NCI-H1092 (cell line): Measurements from ENCODE around the gene TMEM119.
"Not testable (repeated sequence)": the region's sequence is repeated elsewhere in the genome, so short reads cannot be mapped to it uniquely, and the experiment has no call there.

Experiments used
- DNase-seq: peaks from one replicate; lab custom pipeline; 2025; lab: John Stamatoyannopoulos, UW

TMEM119 gene

DNA sequence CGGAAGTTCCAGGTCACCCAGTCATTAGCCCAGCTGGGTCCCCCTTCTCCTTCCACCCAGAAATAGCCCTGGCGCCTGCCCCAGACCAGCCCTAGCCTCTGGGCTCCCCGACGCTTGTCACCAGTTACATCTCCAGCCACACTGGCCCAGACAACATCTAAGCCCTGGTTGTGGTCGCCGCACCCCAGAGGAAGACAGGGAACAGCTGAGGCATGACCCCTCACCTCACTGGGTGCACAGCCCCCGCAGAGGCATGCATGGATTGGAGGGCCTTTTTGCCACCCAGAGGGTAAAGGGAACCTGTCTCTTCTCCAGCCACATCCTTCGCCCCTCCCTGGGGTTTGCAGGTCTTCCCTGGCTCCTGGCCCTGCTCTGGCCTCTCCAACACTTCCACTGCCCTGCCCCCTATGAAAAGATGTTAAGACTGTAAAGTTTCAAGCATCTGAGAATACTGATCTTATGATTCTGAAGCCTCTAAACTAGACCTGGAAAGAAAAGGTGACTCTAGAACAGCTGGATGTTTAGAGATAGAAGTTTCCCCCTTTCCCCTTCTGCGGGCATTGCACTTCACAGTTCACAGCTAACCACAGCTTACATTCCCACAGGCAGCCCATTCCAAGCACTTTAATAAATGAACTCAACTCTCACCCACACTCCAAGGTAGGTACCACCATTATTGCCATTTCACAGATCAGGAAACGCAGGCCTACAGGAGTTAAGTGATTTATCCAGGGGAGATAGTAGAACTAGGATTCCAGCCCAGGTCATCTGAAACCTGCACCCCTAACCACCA lies 14.7 kb downstream of the TMEM119 start:
- no peak for DNase-seq

DNA sequence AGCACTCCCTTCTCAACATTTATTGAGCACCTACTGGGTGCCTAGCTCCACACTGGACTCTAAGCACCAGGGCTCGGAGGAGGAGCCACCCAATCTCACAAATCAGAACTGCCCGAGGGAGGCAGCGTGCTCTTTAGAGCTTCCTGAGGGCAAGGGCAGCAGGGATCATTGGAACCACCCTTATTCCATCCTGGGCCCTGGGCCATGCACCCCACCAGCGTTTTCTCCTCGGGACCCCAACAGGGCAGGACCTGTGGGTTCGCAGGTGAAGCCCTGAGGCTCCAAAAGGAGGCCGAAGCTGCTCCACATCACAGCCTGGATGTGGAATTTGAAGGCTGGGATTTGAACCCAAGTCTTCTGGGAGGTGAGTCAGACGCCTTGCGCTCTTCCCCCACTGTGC lies 15.4 kb downstream of the TMEM119 start:
- DNase-seq, result no peak

DNA sequence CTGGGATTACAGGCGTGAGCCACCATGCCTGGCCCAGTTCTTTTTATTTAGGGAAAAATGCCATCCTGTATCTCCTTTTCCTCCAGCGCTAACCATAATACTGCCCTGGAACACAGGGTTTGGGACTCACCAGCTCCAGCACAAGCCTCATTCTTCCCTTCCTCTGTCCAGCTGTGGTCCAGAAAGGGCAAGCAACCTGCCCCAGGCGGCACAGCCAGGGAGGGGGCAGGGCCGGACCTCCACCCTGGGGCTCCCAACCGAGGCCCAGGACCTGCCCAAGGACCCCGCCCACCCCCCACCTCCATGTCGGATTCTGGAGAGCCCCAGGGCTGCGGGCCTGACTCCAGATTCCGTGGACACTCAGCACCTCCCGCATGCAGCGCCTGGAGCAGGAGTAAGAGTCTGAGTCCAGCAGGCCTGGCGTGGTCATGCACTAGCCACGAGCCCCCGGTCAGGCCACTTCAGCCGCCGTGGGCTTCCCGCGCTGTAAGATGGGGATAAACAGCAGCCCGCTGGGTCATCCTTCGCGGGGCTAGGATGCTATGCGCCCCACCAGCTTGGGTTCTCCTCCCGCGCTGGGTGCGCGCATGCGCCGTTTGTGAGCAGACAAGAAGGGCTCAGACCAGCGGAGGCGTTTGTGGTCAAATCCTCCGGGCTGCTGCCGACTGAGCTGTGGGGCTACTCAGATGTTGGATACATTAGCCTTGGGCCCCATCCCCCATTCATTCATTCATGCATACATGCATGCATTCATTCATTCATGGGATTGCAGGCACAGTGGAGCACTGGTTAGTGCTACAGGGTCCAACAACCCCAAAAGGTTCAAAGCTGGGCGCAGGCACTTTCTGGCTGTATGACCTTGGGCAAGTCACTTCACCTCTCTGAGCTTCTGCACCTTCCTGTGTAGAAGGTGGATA lies 16.3 kb downstream of the TMEM119 start:
- no peak for DNase-seq

DNA sequence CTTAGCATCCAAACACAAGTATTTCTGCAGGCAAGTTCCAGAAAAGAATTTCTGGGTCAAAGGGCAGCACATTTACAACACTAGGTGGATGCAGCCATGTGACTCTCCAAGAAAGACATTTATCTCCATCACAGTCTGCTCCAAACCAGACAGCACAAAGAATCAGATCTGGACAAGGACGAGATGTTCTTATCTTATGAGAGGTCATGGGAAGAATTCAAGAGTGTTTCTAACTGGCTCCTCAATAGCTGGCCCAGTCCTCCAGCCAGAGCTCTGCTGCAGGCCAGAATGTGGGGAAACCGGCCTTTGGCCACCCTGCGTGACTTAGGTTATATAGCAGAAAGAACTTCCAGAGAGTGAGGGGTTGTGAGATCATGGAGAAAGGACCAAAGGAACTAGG lies 17.4 kb downstream of the TMEM119 start:
- DNase-seq, result no peak

DNA sequence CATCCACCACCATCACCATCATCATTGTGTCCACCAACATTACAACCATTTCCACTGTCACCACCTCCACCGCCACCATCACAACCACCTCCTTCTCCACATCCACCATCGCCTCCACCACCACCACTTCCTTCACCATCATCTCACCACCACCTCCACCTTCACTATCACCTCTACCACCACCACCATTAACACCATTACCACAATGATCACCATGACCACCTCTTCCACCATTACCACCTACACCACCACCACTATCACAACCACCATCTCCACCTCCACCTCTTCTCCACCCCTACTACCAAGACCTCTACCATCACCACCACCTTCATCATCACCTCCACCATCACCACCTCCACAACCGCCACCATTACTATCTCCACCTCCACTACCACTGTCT lies 19.1 kb downstream of the TMEM119 start:
- DNase-seq, result no peak

DNA sequence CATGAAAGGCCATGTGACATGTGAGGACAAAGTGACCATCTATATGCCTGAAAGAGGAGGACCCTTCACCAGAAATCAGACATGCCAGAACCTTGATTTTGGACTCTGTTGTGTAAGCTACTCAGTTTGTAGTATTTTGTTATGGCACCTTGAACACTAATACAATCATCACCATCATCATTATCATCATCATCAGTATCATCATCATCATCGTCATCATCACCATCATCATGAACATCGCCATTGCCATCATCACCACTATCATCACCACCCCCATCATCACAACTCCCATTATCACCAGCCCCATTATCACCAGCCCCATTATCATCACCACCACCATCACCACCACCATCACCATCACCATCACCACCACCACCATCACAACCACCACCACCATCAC lies 19.6 kb downstream of the TMEM119 start:
- DNase-seq, result no peak

DNA sequence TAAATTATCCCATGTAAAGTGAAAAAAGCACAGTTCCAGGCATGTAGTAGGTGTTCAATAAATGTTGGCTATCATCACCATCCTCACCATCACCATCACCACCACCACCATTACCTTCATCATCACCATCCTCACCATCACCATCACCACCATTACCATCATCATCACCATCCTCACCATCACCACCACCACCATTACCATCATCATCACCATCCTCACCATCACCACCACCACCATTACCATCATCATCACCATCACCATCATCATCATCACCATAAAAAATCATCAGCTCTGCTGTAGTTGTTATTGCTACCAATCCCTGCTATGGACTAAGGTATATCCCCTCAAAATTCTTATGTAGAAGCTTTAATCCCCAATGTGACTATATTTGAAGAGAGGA lies 20.4 kb downstream of the TMEM119 start:
- DNase-seq, result no peak

DNA sequence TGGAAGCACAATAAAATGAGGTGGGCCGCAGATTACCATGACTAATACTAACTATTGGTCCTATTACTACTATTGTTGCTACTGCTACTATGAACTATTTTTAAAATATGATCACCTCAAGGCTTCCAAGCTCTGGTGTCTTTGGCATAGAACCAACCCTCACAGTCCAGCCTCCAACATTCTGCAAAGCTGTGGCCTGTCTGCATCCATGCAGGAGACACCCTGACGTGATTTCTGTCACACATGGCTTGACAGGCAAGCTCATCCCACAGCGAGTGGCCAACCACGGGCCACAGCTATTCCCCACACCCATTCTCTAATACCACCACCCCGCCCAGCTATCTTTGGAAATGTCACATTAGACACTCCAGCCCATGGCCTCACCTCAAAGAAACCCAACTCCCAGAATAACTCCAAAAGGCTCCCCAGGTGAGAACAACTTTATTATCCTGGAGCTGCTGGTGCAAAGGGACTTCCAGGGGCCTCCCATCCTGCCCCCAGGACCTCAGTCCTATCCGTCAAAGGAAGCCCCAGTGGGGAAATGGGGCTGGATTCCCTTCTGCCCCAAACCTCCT lies 21.1 kb downstream of the TMEM119 start:
- DNase-seq, result no peak

DNA sequence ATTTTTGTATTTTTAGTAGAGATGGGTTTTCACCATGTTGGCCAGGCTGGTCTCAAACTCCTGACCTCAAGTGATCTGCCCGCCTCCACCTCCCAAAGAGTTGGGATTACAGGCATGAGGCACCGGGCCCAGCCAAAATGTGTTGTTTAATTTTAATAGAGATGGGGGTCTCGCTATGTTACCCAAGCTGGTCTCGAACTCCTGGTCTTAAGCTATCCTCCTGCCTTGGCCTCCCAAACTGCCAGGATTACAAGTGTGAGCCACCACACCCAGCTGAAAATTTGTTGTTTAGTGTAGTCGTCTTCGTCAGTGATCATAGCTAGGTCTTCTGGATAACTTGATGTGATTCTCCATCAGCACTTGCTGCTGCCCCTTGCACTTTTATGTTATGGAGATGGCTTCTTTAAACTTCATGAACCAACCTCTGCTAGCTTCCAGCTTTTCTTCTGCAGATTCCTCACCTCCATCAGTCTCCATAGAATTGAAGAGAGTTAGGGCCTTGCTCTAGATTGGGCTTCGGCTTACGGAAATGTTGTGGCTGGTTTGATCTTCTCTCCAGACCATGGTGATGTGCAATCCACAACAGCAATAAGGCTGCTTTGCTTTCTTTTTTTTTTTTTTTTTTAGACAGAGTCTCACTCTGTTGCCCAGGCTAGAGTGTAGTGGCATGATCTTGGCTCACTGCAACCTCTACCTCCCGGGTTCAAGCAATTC lies 22.5 kb downstream of the TMEM119 start:
- no peak for DNase-seq

DNA sequence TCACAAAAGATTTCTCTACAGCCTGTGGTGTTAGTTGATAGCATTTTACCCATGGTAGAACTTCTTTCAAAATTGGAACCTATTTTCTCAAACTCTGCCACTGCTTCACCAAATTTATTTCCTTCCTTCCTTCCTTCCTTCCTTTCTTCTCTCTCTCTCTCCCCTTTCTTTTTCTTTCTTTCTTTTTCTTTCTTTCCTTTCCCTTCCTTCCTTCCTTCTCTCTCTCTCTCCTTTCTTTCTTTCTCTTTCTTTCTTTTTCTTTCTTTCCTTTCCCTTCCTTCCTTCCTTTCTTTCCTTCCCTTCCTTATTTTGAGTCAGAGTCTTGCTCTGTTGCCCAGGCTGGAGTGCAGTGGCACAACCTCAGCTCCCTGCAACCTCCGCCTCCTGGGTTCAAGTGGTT lies 23.6 kb downstream of the TMEM119 start:
- DNase-seq, result not testable (repeated sequence)

DNA sequence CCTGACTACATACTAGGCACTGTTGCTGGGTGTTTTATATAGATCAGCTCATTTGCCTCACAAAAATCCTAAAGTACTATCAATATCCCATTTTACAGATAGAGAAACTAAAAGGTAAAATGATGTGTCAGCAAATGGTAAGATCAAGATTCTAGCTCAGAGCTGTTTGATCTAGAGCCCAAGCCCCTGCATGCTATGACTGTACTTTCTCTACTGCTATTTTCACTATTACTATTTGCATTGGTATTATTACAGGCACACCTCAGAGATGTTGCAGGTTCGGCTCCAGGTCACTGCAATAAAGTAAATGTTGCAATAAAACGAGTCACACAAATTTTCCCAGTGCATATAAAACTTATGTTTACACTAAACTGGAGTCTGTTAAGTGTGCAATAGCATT lies 24.6 kb downstream of the TMEM119 start:
- no peak for DNase-seq

DNA sequence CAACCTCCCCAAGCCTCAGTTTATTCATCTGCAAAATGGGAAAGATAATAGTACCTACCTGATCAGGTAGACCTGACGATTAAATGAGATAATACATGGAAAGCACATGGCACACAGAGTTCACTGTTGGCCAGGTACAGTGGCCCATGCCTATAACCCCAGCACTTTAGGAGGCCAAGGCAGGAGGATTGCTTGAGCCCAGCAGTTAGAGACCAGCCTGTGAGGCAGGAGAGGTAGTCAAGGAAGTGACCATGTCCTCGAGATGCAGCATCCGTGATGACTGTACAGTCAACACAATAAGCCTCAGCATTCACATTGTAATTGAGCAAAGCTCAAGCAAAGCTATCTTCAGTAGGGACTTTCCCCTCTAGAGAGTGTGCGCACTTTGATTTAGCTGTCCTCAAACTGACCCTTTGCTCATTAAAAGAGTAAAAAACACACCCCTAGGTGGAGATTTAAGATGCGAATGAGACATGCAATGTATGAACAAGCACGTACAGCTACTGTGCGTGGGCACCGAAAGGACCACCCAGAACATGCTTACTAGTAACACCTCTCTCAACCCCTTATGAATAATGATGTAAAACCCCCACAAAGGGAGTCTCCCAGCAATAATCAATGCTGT lies 25.6 kb downstream of the TMEM119 start:
- no peak for DNase-seq

DNA sequence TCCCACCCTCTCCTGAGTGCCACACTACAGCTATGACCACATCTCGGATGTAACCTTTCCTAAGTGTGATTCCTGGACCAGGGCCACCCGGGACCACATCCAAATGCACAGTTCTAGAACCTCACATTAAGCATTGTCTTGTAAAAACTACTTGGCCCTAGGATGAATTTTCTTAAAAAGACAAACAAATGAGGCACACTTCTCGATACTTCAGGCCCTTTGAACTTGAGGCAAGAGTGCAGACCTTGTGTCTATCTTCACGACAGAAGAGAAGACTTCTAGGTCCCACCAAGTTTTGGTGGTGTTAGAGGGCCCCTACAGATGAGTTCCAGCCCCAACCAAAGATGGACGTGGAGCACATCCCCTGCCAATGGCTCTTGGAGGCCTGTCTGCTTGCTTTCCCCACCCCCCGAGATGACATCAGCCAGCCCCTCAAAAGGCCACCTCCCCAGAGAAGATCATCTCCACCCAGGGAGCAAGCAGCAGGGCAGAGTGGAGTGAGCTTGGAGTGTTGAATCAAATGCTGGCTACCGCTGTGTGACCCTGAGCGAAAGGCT lies 26.2 kb downstream of the TMEM119 start:
- DNase-seq, result no peak

DNA sequence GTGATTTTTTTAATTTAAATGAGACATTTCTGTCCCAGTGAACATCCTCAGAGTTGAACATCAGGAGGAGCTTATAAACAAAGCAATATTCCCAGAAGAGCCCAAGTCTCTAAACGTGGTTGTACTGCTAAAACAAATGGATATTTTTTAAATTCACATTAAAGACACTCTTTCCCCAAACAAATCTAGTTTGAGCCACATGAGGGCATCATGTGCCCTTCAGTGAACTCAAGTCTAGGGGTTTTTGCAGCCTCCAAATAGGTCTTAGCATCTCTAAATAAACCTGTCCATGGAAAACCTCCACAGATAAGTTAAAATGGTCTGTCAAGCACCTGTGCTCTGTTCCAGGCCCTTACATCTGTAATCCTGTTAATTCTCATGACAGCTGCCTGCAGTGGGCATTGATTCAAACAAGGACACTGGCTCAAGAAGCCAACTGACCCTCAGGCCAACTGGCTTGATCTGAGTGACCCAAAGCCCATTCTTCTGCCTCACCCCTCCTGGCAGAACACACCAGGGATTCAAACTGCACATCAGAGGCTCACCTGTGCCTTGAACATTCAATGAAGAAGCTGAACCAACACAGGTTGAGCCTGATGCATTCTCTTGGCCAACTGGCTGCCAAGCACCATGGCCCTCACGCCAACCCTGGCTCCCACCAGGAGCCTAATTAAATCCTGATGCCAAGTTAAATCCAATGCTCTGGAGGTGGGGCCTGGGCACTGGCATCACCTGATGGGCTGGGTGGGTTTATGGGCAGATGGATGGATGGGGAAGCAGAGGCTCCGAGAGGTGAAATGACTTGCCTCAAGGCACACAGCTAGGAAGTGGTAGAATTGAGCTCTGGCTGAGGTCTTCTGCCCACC lies 26.9 kb downstream of the TMEM119 start:
- no peak for DNase-seq

DNA sequence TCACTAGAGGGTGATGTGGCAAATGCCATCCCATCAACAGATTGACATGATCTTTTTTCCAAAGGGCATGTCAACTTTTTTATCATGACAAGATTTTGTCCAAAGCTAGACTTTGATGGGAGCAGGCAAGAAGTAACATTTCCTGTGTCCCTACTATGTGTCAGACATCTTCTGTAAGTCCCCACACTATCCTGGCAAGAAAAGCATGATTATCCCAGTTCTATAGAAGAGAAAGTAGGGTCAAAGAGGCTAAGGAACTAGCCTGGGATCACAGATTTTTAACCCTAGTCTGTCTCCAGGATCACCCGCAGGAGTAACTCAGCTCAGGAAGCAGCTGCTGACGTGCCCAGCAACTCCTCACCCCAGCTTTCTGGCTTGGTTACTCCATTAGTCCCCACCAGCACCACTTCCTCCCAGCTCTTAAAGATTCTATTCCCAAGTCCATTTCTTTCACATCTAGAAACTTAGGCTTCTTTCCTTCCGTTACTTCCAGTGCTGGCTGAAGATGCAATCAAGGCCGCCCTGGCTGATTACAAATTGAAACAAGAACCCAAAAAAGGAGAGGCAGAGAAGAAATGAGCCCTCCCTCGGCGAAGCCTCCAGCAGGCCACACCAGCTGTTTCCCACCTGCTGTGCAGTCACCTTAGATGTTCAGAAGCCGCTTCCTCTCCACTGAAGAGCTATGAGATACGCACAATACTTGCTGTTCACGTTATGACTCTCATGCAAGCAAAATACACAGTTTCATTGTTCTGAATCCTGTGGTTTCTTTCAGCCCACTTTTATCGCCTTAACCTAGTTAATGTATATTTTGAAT lies 29.3 kb downstream of the TMEM119 start:
- DNase-seq, result peak; percentile 30

DNA sequence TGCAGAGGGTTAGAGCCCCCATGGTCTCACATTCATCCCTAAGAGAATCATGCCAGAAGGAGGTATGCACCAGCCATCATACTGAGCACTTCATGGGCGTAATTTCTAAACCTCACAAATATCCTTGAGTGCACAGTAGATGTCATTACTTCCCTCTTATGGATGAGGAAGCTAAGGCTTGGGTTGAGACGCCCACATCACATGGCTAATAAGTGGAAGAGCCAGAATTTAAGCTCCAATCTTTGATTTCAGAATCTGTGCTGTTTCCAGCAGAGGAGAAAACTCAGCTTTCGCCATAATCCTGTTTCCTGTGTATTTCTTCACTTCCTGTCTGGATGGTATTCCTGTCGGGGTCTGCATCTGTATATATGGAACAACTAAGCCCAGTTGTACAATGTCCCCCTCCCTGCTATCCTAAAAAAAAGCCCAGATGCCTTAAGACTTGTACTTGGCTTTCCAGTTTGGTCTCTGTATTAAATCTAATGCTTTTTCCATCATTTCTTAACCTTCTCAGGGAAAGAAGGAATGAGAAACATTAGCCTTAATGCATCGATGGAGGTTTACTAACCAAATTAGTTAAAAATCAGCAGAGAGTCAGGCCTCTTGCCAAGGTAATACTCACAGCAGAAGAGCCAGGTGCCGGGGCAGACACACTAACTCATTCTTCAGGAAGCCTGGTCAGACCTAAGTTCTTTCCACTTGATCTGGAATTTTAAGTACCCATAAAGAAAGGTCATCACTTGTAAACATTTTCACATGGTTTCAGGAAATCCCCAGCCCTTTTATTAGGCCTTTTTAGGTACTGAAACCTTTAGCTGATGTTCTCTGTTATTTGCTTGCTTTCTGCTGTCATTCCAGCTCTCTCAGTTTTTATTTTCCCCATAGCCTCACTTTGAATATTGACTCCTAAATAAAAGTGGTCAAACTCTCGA lies 30.2 kb downstream of the TMEM119 start:
- DNase-seq, result no peak

DNA sequence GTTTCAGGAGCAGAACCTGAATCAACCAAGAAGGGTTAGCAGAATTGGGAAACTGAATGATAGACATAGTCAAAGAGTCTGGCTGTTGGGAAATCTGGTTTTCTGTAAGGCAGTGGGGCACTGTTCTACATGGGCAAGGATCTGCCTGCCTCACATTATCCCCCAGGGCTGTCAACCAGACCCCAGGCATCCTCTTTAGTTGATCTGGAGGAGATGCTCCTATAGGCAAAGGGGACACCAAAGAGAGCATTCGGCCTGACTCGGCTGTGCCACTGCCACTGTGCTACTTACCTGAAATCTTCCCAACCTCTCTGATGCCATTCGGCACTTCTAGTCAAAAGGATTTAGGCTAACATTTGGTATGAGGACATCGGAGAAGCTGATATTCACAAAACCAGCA lies 31.4 kb downstream of the TMEM119 start:
- no peak for DNase-seq

DNA sequence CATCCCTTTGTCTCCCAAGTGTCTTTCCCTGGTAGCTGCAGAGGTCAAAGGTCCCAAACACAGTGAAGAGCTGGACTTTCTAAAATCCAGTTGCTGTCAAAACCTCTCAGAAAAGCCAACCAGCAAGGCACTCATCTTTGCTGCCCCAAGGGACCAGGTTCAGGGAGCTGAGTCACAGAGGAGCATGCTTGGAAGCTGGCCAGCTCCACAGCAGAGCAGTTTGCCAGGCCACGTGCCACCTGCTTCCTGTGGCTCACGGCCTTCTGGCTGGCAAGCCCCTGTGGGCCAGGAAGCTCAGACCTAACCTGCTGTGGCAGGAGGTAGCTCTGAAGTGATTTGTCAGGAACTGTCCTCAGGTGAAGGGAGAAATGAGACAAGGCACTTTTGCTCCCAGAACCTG lies 31.9 kb downstream of the TMEM119 start:
- DNase-seq, result peak; percentile 85
